ENCODE measurements around the gene CETN1.

CETN1 gene

GRCh38 chr18:623761-624620 is 43.8 kb downstream of the CETN1 start:
- no peaks in the 10 kb centered on the region for H3K36me3 ChIP-seq (ENCODE audit: insufficient read depth, low read length)
- H3K27ac ChIP-seq (ENCODE audit: low read depth, low read length) = no peak overlapping the region
- H3K27me3 ChIP-seq (ENCODE audit: insufficient read depth, low read length) = no peaks in the 10 kb centered on the region
- no peaks in the 10 kb centered on the region for H3K9me3 ChIP-seq (ENCODE audit: insufficient read depth, low read depth, low read length)
- H3K4me1 ChIP-seq (ENCODE audit: insufficient read depth, low read length) = 0 out of 2 replicates have a peak, but pooled peaks cover 4% of the 10 kb centered on the region
- H3K9ac ChIP-seq (ENCODE audit: low read depth, low read length) = no peak overlapping the region
- 66% methylated on average over 8 of the region's 11 CpGs for whole genome bisulfite sequencing
- no peak overlapping the region for H3K4me3 ChIP-seq (ENCODE audit: low read length)

- 0 out of 2 replicates have a peak, but pooled peaks cover 4% of the 10 kb centered on the region for H3K4me1 ChIP-seq (ENCODE audit: insufficient read depth, low read length)
- H3K27ac ChIP-seq (ENCODE audit: low read depth, low read length) = no peak overlapping the region
- 85% methylated on average over 2 of the region's 2 CpGs for WGBS
- H3K4me3 ChIP-seq (ENCODE audit: low read length) = no peak overlapping the region
- H3K9ac ChIP-seq (ENCODE audit: low read depth, low read length) = no peak overlapping the region
- no peaks in the 10 kb centered on the region for H3K27me3 ChIP-seq (ENCODE audit: insufficient read depth, low read length)
- H3K9me3 ChIP-seq (ENCODE audit: insufficient read depth, low read depth, low read length) = no peaks in the 10 kb centered on the region
- H3K36me3 ChIP-seq (ENCODE audit: insufficient read depth, low read length) = no peaks in the 10 kb centered on the region
Measured at GRCh38 chr18:627231-627630, 47.1 kb downstream of the CETN1 start.

GRCh38 chr18:629269-630150 is 49.3 kb downstream of the CETN1 start:
- H3K27ac ChIP-seq (ENCODE audit: low read depth, low read length) = no peak overlapping the region
- WGBS = 88% methylated on average over 5 of the region's 6 CpGs

GRCh38 chr18:631560-631959 is 51.4 kb downstream of the CETN1 start:
- no peaks in the 10 kb centered on the region for H3K36me3 ChIP-seq (ENCODE audit: insufficient read depth, low read length)
- no peaks in the 10 kb centered on the region for H3K27me3 ChIP-seq (ENCODE audit: insufficient read depth, low read length)
- no peak overlapping the region for H3K9ac ChIP-seq (ENCODE audit: low read depth, low read length)
- no peaks in the 10 kb centered on the region for H3K9me3 ChIP-seq (ENCODE audit: insufficient read depth, low read depth, low read length)
- peaks cover 14% of the 10 kb centered on the region for H3K4me1 ChIP-seq (ENCODE audit: insufficient read depth, low read length)
- no peak overlapping the region for H3K4me3 ChIP-seq (ENCODE audit: low read length)
- H3K27ac ChIP-seq (ENCODE audit: low read depth, low read length) = no peak overlapping the region

More at GRCh38 chr18:629269-630150, 49.3 kb downstream of the CETN1 start:
- H3K36me3 ChIP-seq (ENCODE audit: insufficient read depth, low read length) = no peaks in the 10 kb centered on the region
- no peaks in the 10 kb centered on the region for H3K27me3 ChIP-seq (ENCODE audit: insufficient read depth, low read length)
- no peak overlapping the region for H3K9ac ChIP-seq (ENCODE audit: low read depth, low read length)
- no peak overlapping the region for H3K4me3 ChIP-seq (ENCODE audit: low read length)
- H3K9me3 ChIP-seq (ENCODE audit: insufficient read depth, low read depth, low read length) = no peaks in the 10 kb centered on the region
- peaks cover 4% of the 10 kb centered on the region; the same call in 1 of the 2 replicates for H3K4me1 ChIP-seq (ENCODE audit: insufficient read depth, low read length)

Data from HUES64 (cell line).